ENCODE measurements around the gene DHCR24. TPM values are rescaled to one million over a fixed set of nuclear protein-coding genes. Genes with fewer than 3 reads are reported as not detected.

The DHCR24 gene
- polyA plus RNA-seq, 1 donor (not counting 4 experiments of a cell fraction or from before 2014, with no cell fraction given): 363 TPM

- peaks cover 13% of the 10 kb centered on the region for H3K4me1 ChIP-seq (ENCODE audit: control insufficient read depth, extremely low read depth, insufficient read depth, low read length)
Measured at GRCh38 chr1:54871275-54872035, 15.5 kb downstream of the DHCR24 start.

GRCh38 chr1:54870869-54871268 lies 16.1 kb downstream of the DHCR24 start:
- peaks cover 17% of the 10 kb centered on the region for H4K20me1 ChIP-seq (ENCODE audit: control insufficient read depth, extremely low read depth, insufficient read depth, low read length)
- TF ChIP-seq EZH2 (IDR thresholded peaks at IDR 0.05; ENCODE audit: low read length) (no peak), CTCF (optimal IDR thresholded peaks at IDR 0.05 in 1 of 3, IDR thresholded peaks at IDR 0.05 in 1 of 3, conservative IDR thresholded peaks at IDR 0.05 in 1 of 3; ENCODE audit: extremely low read depth in 1 of 3, insufficient read depth in 2 of 3, low read length in 3 of 3) (no peak)
- H3K9me3 ChIP-seq (ENCODE audit: control insufficient read depth, low read depth, low read length): no peaks in the 10 kb centered on the region
- DNase-seq (ENCODE audit: low read depth, low spot score) (no peak), FAIRE-seq (no peak)
- peaks cover 64 to 68% of the 10 kb centered on the region in 2 experiments for H3K36me3 ChIP-seq (ENCODE audit: control insufficient read depth in 2 of 2, extremely low read depth in 1 of 2, insufficient read depth in 2 of 2, low read length in 2 of 2)
- dilution Hi-C loops (cut with MboI; ENCODE audit: extremely low pct_ligation_motif_present, low sequenced_read_pairs): no loop called here
- H3K4me2 ChIP-seq (ENCODE audit: control insufficient read depth, extremely low read depth, insufficient read depth, low read depth, low read length): no peak overlapping the region
- H3K79me2 ChIP-seq (ENCODE audit: control insufficient read depth, insufficient read depth, low read length): peaks cover 65% of the 10 kb centered on the region
- H3K9me1 ChIP-seq (ENCODE audit: control insufficient read depth, extremely low read depth, insufficient read depth, low read length): no peaks in the 10 kb centered on the region
- no peak overlapping the region for H3K4me3 ChIP-seq (ENCODE audit: control insufficient read depth in 2 of 3, extremely low read depth in 1 of 3, insufficient read depth in 2 of 3, low read depth in 1 of 3, low read length in 3 of 3)
- H3K9ac ChIP-seq (ENCODE audit: control insufficient read depth, extremely low read depth, insufficient read depth, low read length): no peak overlapping the region
- peaks cover 13% of the 10 kb centered on the region for H3K4me1 ChIP-seq (ENCODE audit: control insufficient read depth, extremely low read depth, insufficient read depth, low read length)
- no peak overlapping the region for H3K27ac ChIP-seq (ENCODE audit: control insufficient read depth, insufficient read depth, low read length)
- H3K27me3 ChIP-seq (ENCODE audit: control insufficient read depth, extremely low read depth, insufficient read depth, low read length): no peaks in the 10 kb centered on the region
- no peak overlapping the region for H2AFZ ChIP-seq (ENCODE audit: control insufficient read depth, low read length)

More at GRCh38 chr1:54871275-54872035, 15.5 kb downstream of the DHCR24 start:
- Histone ChIP-seq H3K4me2 (ENCODE audit: control insufficient read depth, extremely low read depth, insufficient read depth, low read depth, low read length) (no peak overlapping the region), H3K4me3 (ENCODE audit: control insufficient read depth in 2 of 3, extremely low read depth in 1 of 3, insufficient read depth in 2 of 3, low read depth in 1 of 3, low read length in 3 of 3) (no peak overlapping the region), H3K27me3 (ENCODE audit: control insufficient read depth, extremely low read depth, insufficient read depth, low read length) (no peaks in the 10 kb centered on the region), H2AFZ (ENCODE audit: control insufficient read depth, low read length) (no peak overlapping the region), H3K9me1 (ENCODE audit: control insufficient read depth, extremely low read depth, insufficient read depth, low read length) (no peaks in the 10 kb centered on the region), H3K79me2 (ENCODE audit: control insufficient read depth, insufficient read depth, low read length) (peaks cover 65% of the 10 kb centered on the region), H3K9ac (ENCODE audit: control insufficient read depth, extremely low read depth, insufficient read depth, low read length) (no peak overlapping the region), H4K20me1 (ENCODE audit: control insufficient read depth, extremely low read depth, insufficient read depth, low read length) (peaks cover 20% of the 10 kb centered on the region), H3K27ac (ENCODE audit: control insufficient read depth, insufficient read depth, low read length) (no peak overlapping the region), H3K9me3 (ENCODE audit: control insufficient read depth, low read depth, low read length) (no peaks in the 10 kb centered on the region), H3K36me3 (ENCODE audit: control insufficient read depth in 2 of 2, extremely low read depth in 1 of 2, insufficient read depth in 2 of 2, low read length in 2 of 2) (peaks cover 63 to 66% of the 10 kb centered on the region in 2 experiments)
- dilution Hi-C loops (cut with MboI; ENCODE audit: extremely low pct_ligation_motif_present, low sequenced_read_pairs): no loop called here
- DNase-seq (ENCODE audit: low read depth, low spot score): no peak
- FAIRE-seq: no peak
- TF ChIP-seq EZH2 (IDR thresholded peaks at IDR 0.05; ENCODE audit: low read length) (no peak), CTCF (optimal IDR thresholded peaks at IDR 0.05 in 1 of 3, IDR thresholded peaks at IDR 0.05 in 1 of 3, conservative IDR thresholded peaks at IDR 0.05 in 1 of 3; ENCODE audit: extremely low read depth in 1 of 3, insufficient read depth in 2 of 3, low read length in 3 of 3) (no peak)

Data from keratinocyte (primary cell).